HuH-7 (cell line): ENCODE results near the gene MCOLN2.
A peak's percentile ranks its signal among the peaks of the same experiment; 100 is the strongest.
"Not testable (repeated sequence)": the region's sequence is repeated elsewhere in the genome, so short reads cannot be mapped to it uniquely, and the experiment has no call there.

Experiments
- DNase-seq: peaks from one replicate; pipeline ENCODE4 v3.0.0; 2011; ENCODE audit warnings: low spot score

Gene MCOLN2

DNA sequence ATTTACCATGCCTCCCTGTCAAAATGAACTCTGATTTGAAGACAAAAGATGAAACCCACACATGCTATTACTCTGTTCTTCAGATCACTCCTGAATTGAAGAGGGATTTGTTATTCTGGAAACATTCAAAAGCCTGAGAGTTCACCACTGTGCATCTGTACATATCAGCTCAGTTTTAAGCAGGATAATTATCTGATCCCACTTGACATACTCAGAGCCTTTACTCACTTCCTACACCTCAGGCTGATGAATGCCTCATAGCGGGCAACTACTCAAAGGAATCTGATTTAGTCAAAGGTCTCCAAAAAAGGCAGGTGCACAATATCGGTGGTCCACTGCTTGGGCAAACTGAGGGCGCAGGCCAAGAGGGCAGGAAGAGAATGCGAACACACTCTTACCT is 56.4 kb downstream of the MCOLN2 start:
- DNase-seq = no peak

GRCh38 chr1:84939761-84940160 is 57.2 kb downstream of the MCOLN2 start:
- DNase-seq = no peak

DNA sequence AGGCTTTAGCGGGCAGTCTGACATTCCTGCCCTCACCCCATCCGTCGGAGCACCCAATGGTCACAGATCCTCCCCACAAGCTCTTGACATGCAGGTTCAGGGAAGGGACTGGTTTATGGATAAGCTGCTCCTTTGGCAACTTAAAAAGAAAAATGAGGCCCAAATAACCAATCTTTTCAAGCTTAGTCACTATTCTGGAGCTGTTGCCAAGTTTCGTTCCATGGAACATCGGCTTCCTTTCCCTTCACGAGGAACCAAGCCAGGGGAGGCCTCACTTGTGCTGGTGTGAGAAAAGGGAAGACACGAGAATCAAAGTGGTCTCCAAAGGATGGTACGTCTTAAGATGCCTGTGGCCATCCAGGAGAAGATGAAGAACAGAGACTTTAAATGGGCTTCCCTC is 57.8 kb downstream of the MCOLN2 start:
- DNase-seq = no peak

GRCh38 chr1:84936116-84936810 is 60.6 kb downstream of the MCOLN2 start:
- peak; percentile 39 for DNase-seq

GRCh38 chr1:84933011-84933611 is 63.8 kb downstream of the MCOLN2 start:
- DNase-seq = no peak

DNA sequence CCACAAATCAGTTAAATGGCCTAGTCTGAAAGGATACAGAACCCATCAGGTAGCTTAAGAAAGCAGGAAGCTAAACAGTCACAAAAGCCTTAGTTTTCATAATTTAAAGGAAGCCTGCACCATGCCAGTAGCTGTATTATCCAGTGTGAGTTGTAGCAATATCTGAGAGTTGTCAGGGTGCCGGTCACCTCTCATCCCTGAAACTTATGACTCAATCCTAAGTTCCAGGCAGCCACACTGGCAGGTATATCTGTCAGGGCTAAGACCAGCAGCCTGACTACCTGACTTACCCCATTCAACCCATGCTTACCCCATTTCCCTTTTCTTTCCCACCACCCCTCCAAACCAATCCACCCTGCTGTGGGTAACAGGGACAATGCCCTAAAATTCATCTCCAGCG is 66.1 kb downstream of the MCOLN2 start:
- DNase-seq = no peak

- DNase-seq = no peak
Measured at GRCh38 chr1:84930329-84930728, 66.6 kb downstream of the MCOLN2 start.

- DNase-seq = no peak
Measured at GRCh38 chr1:84929581-84929980, 67.3 kb downstream of the MCOLN2 start.

DNA sequence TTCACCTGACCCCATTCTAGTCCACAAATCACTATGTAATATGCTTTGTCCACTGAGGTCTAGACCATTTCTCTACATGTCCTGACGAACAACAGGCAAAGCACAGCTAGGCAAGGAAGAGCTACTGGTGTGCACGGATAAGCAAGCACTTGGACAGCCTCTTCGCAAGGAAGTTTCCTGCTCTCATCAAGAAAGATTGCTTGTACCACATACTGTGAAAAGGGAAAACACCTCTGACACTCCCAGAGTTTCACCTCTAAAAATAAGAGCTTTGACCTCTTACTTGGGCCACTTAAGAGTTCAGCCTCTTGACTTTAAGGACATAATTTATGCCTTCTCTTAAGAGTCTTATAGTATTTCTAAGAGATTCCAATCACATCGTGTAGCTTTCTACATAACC is 67.9 kb downstream of the MCOLN2 start:
- DNase-seq = no peak

GRCh38 chr1:84923317-84923716 is 73.6 kb downstream of the MCOLN2 start:
- DNase-seq = no peak

DNA sequence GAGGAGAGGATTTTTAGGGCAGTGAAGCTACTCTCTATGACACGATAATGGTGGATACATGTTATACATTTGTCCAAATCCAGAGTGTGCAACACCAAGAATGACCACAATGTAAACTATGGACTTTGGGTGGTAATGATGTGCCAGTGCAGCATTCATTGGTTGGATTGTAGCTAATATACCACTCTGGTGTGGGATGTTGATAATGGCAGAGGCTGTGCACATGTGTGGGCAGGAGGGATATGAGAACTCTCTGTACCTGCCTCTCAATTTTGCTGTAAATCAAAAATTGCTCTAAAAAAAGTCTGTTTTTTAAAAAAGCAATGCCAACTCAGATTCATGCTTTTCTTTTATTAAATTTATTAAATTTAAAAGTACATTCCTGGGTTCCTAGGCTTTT is 76.8 kb downstream of the MCOLN2 start:
- DNase-seq = no peak

DNA sequence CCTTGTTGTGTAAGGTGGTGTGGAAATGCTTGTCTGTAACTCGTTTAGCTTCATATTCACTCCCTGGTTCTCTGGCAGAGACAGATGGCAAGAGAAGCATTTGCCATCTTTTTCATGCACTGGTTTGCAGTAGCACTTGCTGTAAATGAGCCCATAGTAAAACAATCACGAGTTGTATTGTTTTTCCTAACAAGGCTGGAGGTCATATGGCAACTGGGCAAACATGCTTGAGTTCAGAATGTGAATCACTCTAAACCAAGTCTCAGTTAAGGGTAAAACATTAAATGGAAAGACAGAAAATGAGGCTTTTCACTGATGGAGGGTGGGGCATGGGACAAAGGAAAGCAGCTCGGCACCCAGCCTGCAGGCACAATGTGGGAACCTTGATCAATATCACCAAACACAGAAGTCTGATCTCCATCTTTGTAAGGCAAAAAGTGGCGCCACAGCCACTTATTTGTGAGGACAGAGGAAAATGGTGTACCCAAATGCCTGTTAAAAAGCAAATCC is 77.4 kb downstream of the MCOLN2 start:
- DNase-seq = no peak

GRCh38 chr1:84918726-84919336 is 78.1 kb downstream of the MCOLN2 start:
- no peak for DNase-seq

DNA sequence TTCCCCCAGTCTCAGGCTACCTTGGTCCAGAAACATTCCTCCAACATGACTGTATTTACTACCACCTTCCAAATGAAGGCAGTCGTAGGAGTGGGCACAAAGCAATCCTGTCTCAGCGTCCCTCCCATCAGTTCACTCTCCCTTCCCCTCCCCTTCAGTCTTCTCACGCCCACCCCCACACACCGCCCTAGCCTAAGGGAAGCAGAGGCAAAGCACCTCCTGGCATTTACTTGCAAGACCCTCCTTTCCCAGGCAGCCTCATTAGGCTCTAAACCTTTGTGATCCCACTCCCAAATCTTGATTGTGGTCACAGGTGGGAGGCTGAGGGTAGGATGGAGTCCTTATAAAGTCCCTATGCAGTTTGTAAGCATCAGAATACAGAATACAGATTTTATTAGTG is 80.0 kb downstream of the MCOLN2 start:
- no peak for DNase-seq

- DNase-seq = peak; percentile 62
Measured at GRCh38 chr1:84913555-84913892, 83.4 kb downstream of the MCOLN2 start.

DNA sequence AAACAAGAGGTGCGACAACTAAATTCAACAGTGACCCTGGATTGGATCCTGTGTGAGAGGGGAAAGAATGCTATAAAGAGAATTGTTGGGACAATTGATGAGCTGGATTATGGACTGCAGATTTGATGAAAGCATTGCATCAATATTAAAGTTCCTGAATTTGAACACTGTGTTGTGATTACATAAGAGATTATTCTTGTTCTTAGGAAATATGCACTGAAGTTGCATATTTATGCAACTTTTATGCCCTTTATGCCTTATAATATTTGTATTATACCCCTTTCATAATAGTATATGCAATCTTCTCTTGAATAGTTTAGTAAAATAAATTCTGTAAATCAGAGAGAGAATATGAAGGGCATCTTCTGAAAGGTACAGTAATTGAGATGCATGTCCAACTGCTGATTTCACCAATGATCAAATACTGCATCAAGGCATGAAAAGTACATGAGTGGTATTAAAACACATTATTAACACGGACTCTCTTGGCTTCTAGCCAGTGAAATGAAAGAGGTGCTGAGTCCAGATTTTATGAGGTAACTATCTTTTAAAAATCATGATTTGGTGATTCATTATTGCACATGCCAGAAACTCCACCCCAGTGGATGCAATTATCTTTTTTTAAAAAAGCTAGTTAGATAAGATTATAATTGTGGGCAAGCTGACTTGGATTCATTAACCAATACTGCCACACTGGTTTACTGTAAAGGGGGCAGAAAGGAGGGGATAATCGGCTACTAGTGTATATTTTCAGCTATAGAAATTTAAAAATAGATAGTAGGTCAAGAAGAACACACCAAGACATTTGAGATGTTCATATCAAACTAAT is 84.0 kb downstream of the MCOLN2 start:
- DNase-seq = no peak

DNA sequence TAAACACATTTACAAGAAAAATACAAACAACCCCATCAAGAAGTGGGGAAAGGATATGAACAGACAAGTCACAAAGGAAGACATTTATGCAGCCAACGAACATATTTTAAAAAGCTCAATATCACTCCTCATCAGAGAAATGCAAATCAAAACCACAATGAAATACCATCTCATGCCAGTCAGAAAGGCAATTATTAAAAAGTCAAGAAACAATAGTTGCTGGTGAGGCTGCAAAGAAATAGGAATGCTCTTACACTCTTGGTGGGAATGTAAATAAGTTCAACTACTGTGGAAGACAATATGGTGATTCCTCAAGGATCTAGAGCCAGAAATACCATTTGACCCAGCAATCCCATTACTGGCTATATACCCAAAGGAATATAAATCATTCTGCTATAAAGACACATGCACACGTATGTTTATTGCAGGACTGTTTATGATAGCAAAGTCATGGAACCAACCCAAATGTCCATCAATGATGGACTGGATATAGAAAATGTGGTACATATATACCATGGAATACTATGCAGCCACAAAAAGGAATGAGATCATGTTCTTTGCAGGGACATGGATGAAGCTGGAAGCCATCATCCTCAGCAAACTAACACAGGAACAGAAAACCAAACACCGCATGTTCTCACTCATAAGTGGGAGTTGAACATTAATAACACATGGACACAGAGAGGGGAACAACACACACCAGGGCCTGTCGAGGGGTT is 88.0 kb downstream of the MCOLN2 start:
- not testable (repeated sequence) for DNase-seq

GRCh38 chr1:84907095-84907827 is 89.7 kb downstream of the MCOLN2 start:
- DNase-seq = no peak

- not testable (repeated sequence) for DNase-seq
Measured at GRCh38 chr1:84902727-84903126, 94.2 kb downstream of the MCOLN2 start.

DNA sequence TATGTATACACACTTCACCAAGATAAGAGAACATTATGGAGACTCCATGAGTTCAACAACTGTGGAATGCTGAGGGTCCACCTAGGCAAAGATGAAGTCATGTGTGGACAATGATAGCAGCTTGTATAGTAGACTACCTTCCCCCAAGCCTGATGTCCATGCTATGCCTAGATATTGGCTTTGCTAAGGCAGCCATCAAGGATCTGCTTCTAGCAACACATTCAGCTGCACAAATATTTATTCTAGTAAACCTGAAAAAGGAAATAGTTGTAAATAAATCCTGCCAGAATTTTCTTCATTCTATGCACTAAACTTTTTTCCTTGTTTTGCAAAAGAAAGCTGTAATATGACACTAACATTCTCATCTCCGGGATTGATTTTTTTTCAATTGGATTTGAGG is 96.9 kb downstream of the MCOLN2 start:
- DNase-seq = no peak

DNA sequence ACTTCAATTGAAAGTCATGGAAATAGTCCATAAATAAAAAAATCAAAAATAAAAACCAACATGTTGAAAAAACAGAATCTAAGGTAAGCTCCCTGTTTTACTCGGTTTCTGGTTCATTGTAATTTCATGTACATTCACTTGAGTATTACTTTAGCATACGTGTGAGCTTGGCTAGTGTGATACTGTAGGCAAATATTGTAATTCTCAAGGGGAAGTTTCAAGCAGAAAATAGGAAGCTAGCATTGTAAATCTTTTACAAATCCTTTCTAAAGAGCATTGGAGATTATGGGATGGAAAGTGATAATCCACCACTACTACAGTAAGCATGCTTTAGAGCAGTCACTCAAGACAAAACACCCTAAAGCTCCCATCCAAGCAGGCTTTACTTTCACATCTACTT is 100.6 kb downstream of the MCOLN2 start:
- no peak for DNase-seq
